ENCODE measurements around the gene TDRD1.

The TDRD1 gene

DNA sequence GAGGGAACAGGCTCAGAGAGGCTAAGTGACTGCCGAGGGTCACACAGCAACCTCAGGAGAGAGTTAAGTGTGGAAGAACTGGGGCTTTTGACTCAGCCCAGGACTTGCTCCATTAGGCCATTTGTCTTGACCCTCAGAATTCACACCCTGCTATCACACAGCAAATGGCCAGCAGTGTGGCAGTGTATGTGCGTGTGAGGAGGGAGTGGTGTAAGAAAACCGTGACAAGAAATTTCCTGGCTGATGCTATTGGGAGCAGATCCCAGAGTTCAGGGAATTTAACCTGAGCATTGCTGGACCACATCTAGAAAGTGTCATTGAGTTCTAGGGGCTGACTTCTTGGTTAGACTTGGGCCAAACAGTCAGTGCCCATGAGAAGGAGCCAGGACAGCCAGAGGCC, 78.3 kb downstream of the TDRD1 start:
- H3K9me3 ChIP-seq (ENCODE audit: low read length), result no peaks in the 10 kb centered on the region
- no peaks in the 10 kb centered on the region for H3K36me3 ChIP-seq (ENCODE audit: insufficient read depth, low read length)
- no peaks in the 10 kb centered on the region for H3K27me3 ChIP-seq (ENCODE audit: insufficient read depth, low read length)
- no peak overlapping the region for H2AFZ ChIP-seq (ENCODE audit: low read length)
- no peaks in the 10 kb centered on the region for H3K9me2 ChIP-seq (ENCODE audit: low read depth, low read length)
- H4K20me1 ChIP-seq (ENCODE audit: insufficient read depth, low read length), result no peaks in the 10 kb centered on the region
- H3K4me3 ChIP-seq (ENCODE audit: low read depth, low read length, poor library complexity, severe bottlenecking), result no peak overlapping the region
- no peaks in the 10 kb centered on the region for H3F3A ChIP-seq (ENCODE audit: insufficient read depth, low read length)
- no peaks in the 10 kb centered on the region for H3K4me1 ChIP-seq (ENCODE audit: insufficient read depth, low read length, severe bottlenecking)
- TF ChIP-seq, protein P1, sequence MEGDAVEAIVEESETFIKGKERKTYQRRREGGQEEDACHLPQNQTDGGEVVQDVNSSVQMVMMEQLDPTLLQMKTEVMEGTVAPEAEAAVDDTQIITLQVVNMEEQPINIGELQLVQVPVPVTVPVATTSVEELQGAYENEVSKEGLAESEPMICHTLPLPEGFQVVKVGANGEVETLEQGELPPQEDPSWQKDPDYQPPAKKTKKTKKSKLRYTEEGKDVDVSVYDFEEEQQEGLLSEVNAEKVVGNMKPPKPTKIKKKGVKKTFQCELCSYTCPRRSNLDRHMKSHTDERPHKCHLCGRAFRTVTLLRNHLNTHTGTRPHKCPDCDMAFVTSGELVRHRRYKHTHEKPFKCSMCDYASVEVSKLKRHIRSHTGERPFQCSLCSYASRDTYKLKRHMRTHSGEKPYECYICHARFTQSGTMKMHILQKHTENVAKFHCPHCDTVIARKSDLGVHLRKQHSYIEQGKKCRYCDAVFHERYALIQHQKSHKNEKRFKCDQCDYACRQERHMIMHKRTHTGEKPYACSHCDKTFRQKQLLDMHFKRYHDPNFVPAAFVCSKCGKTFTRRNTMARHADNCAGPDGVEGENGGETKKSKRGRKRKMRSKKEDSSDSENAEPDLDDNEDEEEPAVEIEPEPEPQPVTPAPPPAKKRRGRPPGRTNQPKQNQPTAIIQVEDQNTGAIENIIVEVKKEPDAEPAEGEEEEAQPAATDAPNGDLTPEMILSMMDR (IDR thresholded peaks at IDR 0.05; ENCODE audit: low read length), result no peak
- no peak overlapping the region for H3K9ac ChIP-seq (ENCODE audit: low read length)
- no peaks in the 10 kb centered on the region for H3K79me2 ChIP-seq (ENCODE audit: insufficient read depth, low read length)
- no peak overlapping the region for H3K27ac ChIP-seq (ENCODE audit: low read depth, low read length, poor library complexity, severe bottlenecking)
- no peak overlapping the region for H3K4me2 ChIP-seq (ENCODE audit: low read length)

DNA sequence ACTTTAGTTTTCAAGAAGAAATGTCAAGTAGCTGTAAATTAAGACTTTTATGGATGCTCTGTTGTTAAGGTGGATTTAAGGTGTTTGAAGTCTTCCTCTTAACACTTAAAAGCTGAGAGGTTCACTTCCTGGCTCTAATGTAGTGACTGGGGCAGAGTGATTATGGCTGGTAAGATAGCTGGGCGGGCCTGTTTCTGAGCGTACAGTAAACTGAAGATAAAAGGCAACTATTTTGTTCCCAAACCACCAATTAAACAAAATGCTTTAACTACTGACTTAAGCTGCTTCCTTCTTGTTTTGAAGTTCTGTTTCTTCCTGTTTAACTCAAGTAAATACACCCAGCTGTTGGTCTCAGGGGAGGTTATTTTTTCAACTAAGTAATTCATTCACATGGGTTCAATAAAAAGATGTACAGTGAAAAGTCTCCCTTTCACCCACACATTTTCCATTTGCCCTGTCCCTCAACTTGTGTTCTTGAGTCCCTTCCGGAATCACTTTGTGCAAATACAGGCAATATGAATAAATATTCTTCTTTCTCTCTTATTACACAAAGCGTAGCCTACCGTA, 79.2 kb downstream of the TDRD1 start:
- H2AFZ ChIP-seq (ENCODE audit: low read length), result no peak overlapping the region
- H3K4me2 ChIP-seq (ENCODE audit: low read length), result no peak overlapping the region
- TF ChIP-seq EZH2 (IDR thresholded peaks at IDR 0.05; ENCODE audit: borderline replicate concordance, low read length), result no peak
- TF ChIP-seq, protein P1 (IDR thresholded peaks at IDR 0.05; ENCODE audit: low read length), result no peak
- H3K4me1 ChIP-seq (ENCODE audit: insufficient read depth, low read length, severe bottlenecking), result no peaks in the 10 kb centered on the region
- no peaks in the 10 kb centered on the region for H3K36me3 ChIP-seq (ENCODE audit: insufficient read depth, low read length)
- no peak overlapping the region for H3K27ac ChIP-seq (ENCODE audit: low read depth, low read length, poor library complexity, severe bottlenecking)
- no peaks in the 10 kb centered on the region for H3K9me2 ChIP-seq (ENCODE audit: low read depth, low read length)
- H3F3A ChIP-seq (ENCODE audit: insufficient read depth, low read length), result no peaks in the 10 kb centered on the region
- no peaks in the 10 kb centered on the region for H3K9me3 ChIP-seq (ENCODE audit: low read length)
- no peaks in the 10 kb centered on the region for H3K79me2 ChIP-seq (ENCODE audit: insufficient read depth, low read length)
- no peaks in the 10 kb centered on the region for H4K20me1 ChIP-seq (ENCODE audit: insufficient read depth, low read length)
- H3K9ac ChIP-seq (ENCODE audit: low read length), result no peak overlapping the region
- H3K27me3 ChIP-seq (ENCODE audit: insufficient read depth, low read length), result no peaks in the 10 kb centered on the region
- no peak overlapping the region for H3K4me3 ChIP-seq (ENCODE audit: low read depth, low read length, poor library complexity, severe bottlenecking)

DNA sequence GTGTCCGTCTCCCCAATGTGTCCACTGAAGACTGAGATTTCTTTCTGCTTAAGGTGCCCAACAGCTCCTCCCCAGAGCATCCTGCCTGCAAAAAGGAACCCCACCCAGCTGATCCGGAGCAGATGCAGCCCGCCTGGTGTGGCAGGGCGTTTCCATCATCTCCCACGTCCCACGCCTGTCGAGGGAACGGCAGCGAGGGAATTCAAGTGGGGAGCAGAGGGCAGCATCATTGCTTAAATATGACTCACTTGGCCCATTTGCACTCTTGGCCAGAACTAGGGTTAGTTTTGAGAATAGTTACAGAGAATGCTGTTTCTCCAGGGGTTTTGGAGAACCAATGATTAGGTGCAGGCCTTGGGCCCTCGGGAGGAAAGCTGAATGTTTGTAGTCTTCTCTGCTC, 80.7 kb downstream of the TDRD1 start:
- Histone ChIP-seq H3K9me3 (ENCODE audit: low read length) (no peaks in the 10 kb centered on the region), H3K27me3 (ENCODE audit: insufficient read depth, low read length) (no peaks in the 10 kb centered on the region), H3K9ac (ENCODE audit: low read length) (no peak overlapping the region), H3K36me3 (ENCODE audit: insufficient read depth, low read length) (no peaks in the 10 kb centered on the region), H3K27ac (ENCODE audit: low read depth, low read length, poor library complexity, severe bottlenecking) (no peak overlapping the region), H3K9me2 (ENCODE audit: low read depth, low read length) (no peaks in the 10 kb centered on the region), H3K79me2 (ENCODE audit: insufficient read depth, low read length) (no peaks in the 10 kb centered on the region), H3F3A (ENCODE audit: insufficient read depth, low read length) (no peaks in the 10 kb centered on the region), H2AFZ (ENCODE audit: low read length) (no peak overlapping the region), H3K4me3 (ENCODE audit: low read depth, low read length, poor library complexity, severe bottlenecking) (no peak overlapping the region), H4K20me1 (ENCODE audit: insufficient read depth, low read length) (no peaks in the 10 kb centered on the region), H3K4me1 (ENCODE audit: insufficient read depth, low read length, severe bottlenecking) (no peaks in the 10 kb centered on the region), H3K4me2 (ENCODE audit: low read length) (no peak overlapping the region)
- TF ChIP-seq, protein P1 (IDR thresholded peaks at IDR 0.05; ENCODE audit: low read length), result no peak
- no peak for TF ChIP-seq EZH2 (IDR thresholded peaks at IDR 0.05; ENCODE audit: borderline replicate concordance, low read length)
